ENCODE results near the gene STK39.

DNA sequence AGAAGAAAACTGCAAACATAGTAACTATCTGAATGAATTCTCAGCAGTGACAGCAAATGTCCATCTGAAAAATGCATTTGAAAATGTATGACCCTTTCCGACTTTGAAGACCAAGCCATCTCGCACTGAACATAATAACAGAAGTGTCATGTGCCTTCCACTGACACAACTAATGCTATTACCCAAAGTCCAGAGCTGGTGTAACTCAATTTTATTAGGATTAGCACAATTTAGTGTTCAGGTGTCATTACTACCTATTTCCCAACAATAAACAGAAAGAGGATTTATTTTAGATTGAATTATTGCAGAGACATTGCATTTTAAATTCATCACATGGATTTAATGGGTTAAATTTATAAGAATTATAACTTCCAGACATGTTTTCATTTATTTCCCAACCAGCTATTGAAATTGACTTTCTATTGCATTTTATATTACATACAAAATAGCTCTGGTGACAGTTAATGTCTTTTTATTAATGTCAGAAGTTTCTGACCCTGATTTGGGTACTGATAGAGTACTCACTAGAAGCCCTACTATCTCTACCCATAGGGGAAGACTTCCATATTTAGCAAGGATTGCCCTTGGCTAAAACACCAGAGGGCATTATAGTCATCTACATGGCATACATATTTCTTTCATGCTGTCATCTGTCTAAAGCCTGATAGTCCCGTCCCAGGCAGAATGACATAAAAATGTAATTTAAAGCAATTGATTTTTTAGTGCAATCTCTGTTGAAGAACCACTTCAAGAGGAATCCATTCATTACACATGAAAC lies 7.0 kb upstream of the STK39 start:
- no peak for TF ChIP-seq ZFX (IDR thresholded peaks at IDR 0.05)
- TF ChIP-seq, protein P1, sequence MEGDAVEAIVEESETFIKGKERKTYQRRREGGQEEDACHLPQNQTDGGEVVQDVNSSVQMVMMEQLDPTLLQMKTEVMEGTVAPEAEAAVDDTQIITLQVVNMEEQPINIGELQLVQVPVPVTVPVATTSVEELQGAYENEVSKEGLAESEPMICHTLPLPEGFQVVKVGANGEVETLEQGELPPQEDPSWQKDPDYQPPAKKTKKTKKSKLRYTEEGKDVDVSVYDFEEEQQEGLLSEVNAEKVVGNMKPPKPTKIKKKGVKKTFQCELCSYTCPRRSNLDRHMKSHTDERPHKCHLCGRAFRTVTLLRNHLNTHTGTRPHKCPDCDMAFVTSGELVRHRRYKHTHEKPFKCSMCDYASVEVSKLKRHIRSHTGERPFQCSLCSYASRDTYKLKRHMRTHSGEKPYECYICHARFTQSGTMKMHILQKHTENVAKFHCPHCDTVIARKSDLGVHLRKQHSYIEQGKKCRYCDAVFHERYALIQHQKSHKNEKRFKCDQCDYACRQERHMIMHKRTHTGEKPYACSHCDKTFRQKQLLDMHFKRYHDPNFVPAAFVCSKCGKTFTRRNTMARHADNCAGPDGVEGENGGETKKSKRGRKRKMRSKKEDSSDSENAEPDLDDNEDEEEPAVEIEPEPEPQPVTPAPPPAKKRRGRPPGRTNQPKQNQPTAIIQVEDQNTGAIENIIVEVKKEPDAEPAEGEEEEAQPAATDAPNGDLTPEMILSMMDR (conservative IDR thresholded peaks at IDR 0.05): no peak

All from C4-2B (cell line).